ENCODE data around the gene IDI1. TPM values are rescaled to one million over a fixed set of nuclear protein-coding genes. Genes with fewer than 3 reads are reported as not detected.

Gene IDI1
- total RNA-seq, 1 experiment from 2014 or later = 47.2 TPM

- TF ChIP-seq RORB (CRISPR knock-in tag; IDR thresholded peaks at IDR 0.05) = no peak
- TF ChIP-seq E2F1 (CRISPR knock-in tag; IDR thresholded peaks at IDR 0.05) = peak; percentile 85
- TF ChIP-seq NR1H2 (CRISPR knock-in tag; IDR thresholded peaks at IDR 0.05) = no peak
- no peak for TF ChIP-seq ZNF671 (CRISPR knock-in tag; IDR thresholded peaks at IDR 0.05)
- TF ChIP-seq ZSCAN18 (CRISPR knock-in tag; IDR thresholded peaks at IDR 0.05) = no peak
- no peak for TF ChIP-seq SOX15 (CRISPR knock-in tag; IDR thresholded peaks at IDR 0.05)
- TF ChIP-seq ZNF423 (CRISPR knock-in tag; IDR thresholded peaks at IDR 0.05) = no peak
- TF ChIP-seq CREB1 (CRISPR knock-in tag; IDR thresholded peaks at IDR 0.05) = 0 out of 2 replicates have a peak, but pooled peaks have one; percentile 50
- peak; percentile 48; the same call in 1 of the 2 replicates for TF ChIP-seq ATF1 (CRISPR knock-in tag; IDR thresholded peaks at IDR 0.05)
- no peak for TF ChIP-seq AFF4 (CRISPR knock-in tag; IDR thresholded peaks at IDR 0.05; ENCODE audit: borderline replicate concordance)
- no peak for TF ChIP-seq GTF2I (CRISPR knock-in tag; conservative IDR thresholded peaks at IDR 0.05)
- no peak for TF ChIP-seq ATF6 (CRISPR knock-in tag; IDR thresholded peaks at IDR 0.05)
Measured at GRCh38 chr10:1056326-1057105, 7.6 kb upstream of the IDI1 start, which contains the start of gene WDR37 (continued).

- no peaks in the 10 kb centered on the region for H3K9me3 Mint-ChIP-seq
- DNase-seq (ENCODE audit: low spot score) (no peak), ATAC-seq (no peak)
- POLR2A ChIA-PET = no interaction called here
- CTCF ChIA-PET = no interaction called here
- H3K36me3 Mint-ChIP-seq = peaks cover 29% of the 10 kb centered on the region
- no peaks in the 10 kb centered on the region for H3K27me3 Mint-ChIP-seq (ENCODE audit: low read depth)
- peaks cover 44% of the 10 kb centered on the region for H3K4me1 Mint-ChIP-seq
- peak overlapping the region; percentile 87 for H3K27ac Mint-ChIP-seq
- H3K4me3 Mint-ChIP-seq = peak overlapping the region; percentile 96
- TF ChIP-seq ZNF396 (CRISPR knock-in tag; IDR thresholded peaks at IDR 0.05; ENCODE audit: borderline replicate concordance) (no peak), MAX (CRISPR knock-in tag; IDR thresholded peaks at IDR 0.05) (no peak), NR2C2 (CRISPR knock-in tag; IDR thresholded peaks at IDR 0.05) (no peak), FOXP1 (CRISPR knock-in tag; IDR thresholded peaks at IDR 0.05; ENCODE audit: borderline replicate concordance) (no peak), TEAD1 (CRISPR knock-in tag; IDR thresholded peaks at IDR 0.05) (no peak), NFE2L1 (CRISPR knock-in tag; IDR thresholded peaks at IDR 0.05) (no peak), ZNF317 (CRISPR knock-in tag; IDR thresholded peaks at IDR 0.05; ENCODE audit: borderline replicate concordance, low read depth) (no peak), NFATC4 (CRISPR knock-in tag; IDR thresholded peaks at IDR 0.05) (no peak), NR3C1 (CRISPR knock-in tag; conservative IDR thresholded peaks at IDR 0.05; ENCODE audit: low read depth) (no peak), ZNF512 (CRISPR knock-in tag; IDR thresholded peaks at IDR 0.05; ENCODE audit: borderline replicate concordance) (no peak), MXD4 (CRISPR knock-in tag; IDR thresholded peaks at IDR 0.05; ENCODE audit: borderline replicate concordance) (no peak), JUN (CRISPR knock-in tag; IDR thresholded peaks at IDR 0.05) (no peak)
Measured at GRCh38 chr10:1054684-1055083, 5.8 kb upstream of the IDI1 start.
